ENCODE results near the gene ARMH3. TPM values are rescaled to one million over a fixed set of nuclear protein-coding genes. Genes with fewer than 3 reads are reported as not detected.
"Not testable (repeated sequence)": the region's sequence is repeated elsewhere in the genome, so short reads cannot be mapped to it uniquely, and the experiment has no call there.

ARMH3 gene
- polyA plus RNA-seq, 4 donors: 14.1 to 21.7 (median 18.1) TPM

GRCh38 chr10:101987136-101987535 lies 68.8 kb downstream of the ARMH3 start:
- H3K27me3 ChIP-seq (ENCODE audit: control insufficient read depth in 3 of 3, insufficient read depth in 3 of 3, low read length in 3 of 3): no peaks in the 10 kb centered on the region
- peaks cover 6 to 39% (median 35%) of the 10 kb centered on the region in 3 donors for H3K36me3 ChIP-seq (ENCODE audit: control insufficient read depth in 3 of 3, insufficient read depth in 2 of 3, low read depth in 1 of 3, low read length in 3 of 3)
- DNase-seq: no peak
- H3K9me3 ChIP-seq (ENCODE audit: control insufficient read depth in 2 of 2, insufficient read depth in 1 of 2, low read depth in 1 of 2, low read length in 1 of 2): no peaks in the 10 kb centered on the region
- WGBS, 3 donors: 58 to 63% (median 63%) methylated on average over 3 of the region's 3 CpGs
- FAIRE-seq: no peak
- H3K27ac ChIP-seq (ENCODE audit: low read depth in 1 of 3, low read length in 2 of 3): peak overlapping the region in 1 of 3 donors; percentile 8
- H3K4me3 ChIP-seq (ENCODE audit: low read depth in 1 of 3, low read length in 3 of 3): no peak overlapping the region
- H3K4me1 ChIP-seq (ENCODE audit: control insufficient read depth in 3 of 3, insufficient read depth in 2 of 3, low read depth in 1 of 3, low read length in 2 of 3): peaks cover 0 to 2% (median 0%) of the 10 kb centered on the region in 3 donors

GRCh38 chr10:101986624-101986971 lies 69.4 kb downstream of the ARMH3 start:
- WGBS, 3 donors: 20 to 41% (median 36%) methylated on average over 3 of the region's 3 CpGs
- no peaks in the 10 kb centered on the region for H3K9me3 ChIP-seq (ENCODE audit: control insufficient read depth in 2 of 2, insufficient read depth in 1 of 2, low read depth in 1 of 2, low read length in 1 of 2)
- no peak for FAIRE-seq
- H3K36me3 ChIP-seq (ENCODE audit: control insufficient read depth in 3 of 3, insufficient read depth in 2 of 3, low read depth in 1 of 3, low read length in 3 of 3): peaks cover 6 to 42% (median 31%) of the 10 kb centered on the region in 3 donors
- H3K27me3 ChIP-seq (ENCODE audit: control insufficient read depth in 3 of 3, insufficient read depth in 3 of 3, low read length in 3 of 3): no peaks in the 10 kb centered on the region
- peak overlapping the region in 1 of 3 donors; percentile 45 for H3K27ac ChIP-seq (ENCODE audit: low read depth in 1 of 3, low read length in 2 of 3)
- DNase-seq: peak in 1 of 2 donors; percentile 21
- no peak overlapping the region for H3K4me3 ChIP-seq (ENCODE audit: low read depth in 1 of 3, low read length in 3 of 3)
- peaks cover 0 to 2% (median 0%) of the 10 kb centered on the region in 3 donors for H3K4me1 ChIP-seq (ENCODE audit: control insufficient read depth in 3 of 3, insufficient read depth in 2 of 3, low read depth in 1 of 3, low read length in 2 of 3)

GRCh38 chr10:101980677-101981076 lies 75.3 kb downstream of the ARMH3 start:
- H3K36me3 ChIP-seq (ENCODE audit: control insufficient read depth in 3 of 3, insufficient read depth in 2 of 3, low read depth in 1 of 3, low read length in 3 of 3): peaks cover 2 to 24% (median 7%) of the 10 kb centered on the region in 3 donors
- WGBS, 3 donors: 97 to 100% (median 98%) methylated on average over 2 of the region's 2 CpGs
- FAIRE-seq; H3K9me3 ChIP-seq (ENCODE audit: control insufficient read depth in 2 of 2, insufficient read depth in 1 of 2, low read depth in 1 of 2, low read length in 1 of 2); H3K27me3 ChIP-seq (ENCODE audit: control insufficient read depth in 3 of 3, insufficient read depth in 3 of 3, low read length in 3 of 3); DNase-seq; H3K4me3 ChIP-seq (ENCODE audit: low read depth in 1 of 3, low read length in 3 of 3); H3K27ac ChIP-seq (ENCODE audit: low read depth in 1 of 3, low read length in 2 of 3); H3K4me1 ChIP-seq (ENCODE audit: control insufficient read depth in 3 of 3, insufficient read depth in 2 of 3, low read depth in 1 of 3, low read length in 2 of 3): not testable (repeated sequence)

- FAIRE-seq: no peak
- H3K4me3 ChIP-seq (ENCODE audit: low read depth in 1 of 3, low read length in 3 of 3): no peak overlapping the region
These were observed 81.6 kb downstream of the ARMH3 start for GRCh38 chr10:101974091-101974971.

GRCh38 chr10:101972761-101973160 lies 83.2 kb downstream of the ARMH3 start:
- FAIRE-seq (no peak), DNase-seq (no peak)
- peaks cover 3 to 30% (median 6%) of the 10 kb centered on the region in 3 donors for H3K36me3 ChIP-seq (ENCODE audit: control insufficient read depth in 3 of 3, insufficient read depth in 2 of 3, low read depth in 1 of 3, low read length in 3 of 3)
- no peak overlapping the region for H3K27ac ChIP-seq (ENCODE audit: low read depth in 1 of 3, low read length in 2 of 3)
- H3K9me3 ChIP-seq (ENCODE audit: control insufficient read depth in 2 of 2, insufficient read depth in 1 of 2, low read depth in 1 of 2, low read length in 1 of 2): no peaks in the 10 kb centered on the region
- H3K4me3 ChIP-seq (ENCODE audit: low read depth in 1 of 3, low read length in 3 of 3): no peak overlapping the region
- WGBS, 3 donors: 85 to 87% (median 85%) methylated on average over 9 of the region's 9 CpGs
- H3K4me1 ChIP-seq (ENCODE audit: control insufficient read depth in 3 of 3, insufficient read depth in 2 of 3, low read depth in 1 of 3, low read length in 2 of 3): peaks cover 0 to 6% (median 0%) of the 10 kb centered on the region in 3 donors
- no peaks in the 10 kb centered on the region for H3K27me3 ChIP-seq (ENCODE audit: control insufficient read depth in 3 of 3, insufficient read depth in 3 of 3, low read length in 3 of 3)

More at GRCh38 chr10:101974091-101974971, 81.6 kb downstream of the ARMH3 start:
- H3K27ac ChIP-seq (ENCODE audit: low read depth in 1 of 3, low read length in 2 of 3): peak overlapping the region in 1 of 3 donors; percentile 58
- no peaks in the 10 kb centered on the region for H3K27me3 ChIP-seq (ENCODE audit: control insufficient read depth in 3 of 3, insufficient read depth in 3 of 3, low read length in 3 of 3)
- no peaks in the 10 kb centered on the region for H3K9me3 ChIP-seq (ENCODE audit: control insufficient read depth in 2 of 2, insufficient read depth in 1 of 2, low read depth in 1 of 2, low read length in 1 of 2)
- peaks cover 0 to 4% (median 0%) of the 10 kb centered on the region in 3 donors for H3K4me1 ChIP-seq (ENCODE audit: control insufficient read depth in 3 of 3, insufficient read depth in 2 of 3, low read depth in 1 of 3, low read length in 2 of 3)
- WGBS, 3 donors: 75 to 90% (median 82%) methylated on average over 6 of the region's 6 CpGs
- no peak for DNase-seq
- H3K36me3 ChIP-seq (ENCODE audit: control insufficient read depth in 3 of 3, insufficient read depth in 2 of 3, low read depth in 1 of 3, low read length in 3 of 3): peaks cover 3 to 32% (median 6%) of the 10 kb centered on the region in 3 donors

- Histone ChIP-seq H3K27ac (ENCODE audit: low read depth in 1 of 3, low read length in 2 of 3) (no peak overlapping the region), H3K4me1 (ENCODE audit: control insufficient read depth in 3 of 3, insufficient read depth in 2 of 3, low read depth in 1 of 3, low read length in 2 of 3) (peaks cover 0 to 5% (median 0%) of the 10 kb centered on the region in 3 donors), H3K27me3 (ENCODE audit: control insufficient read depth in 3 of 3, insufficient read depth in 3 of 3, low read length in 3 of 3) (no peaks in the 10 kb centered on the region), H3K36me3 (ENCODE audit: control insufficient read depth in 3 of 3, insufficient read depth in 2 of 3, low read depth in 1 of 3, low read length in 3 of 3) (peaks cover 2 to 29% (median 9%) of the 10 kb centered on the region in 3 donors), H3K4me3 (ENCODE audit: low read depth in 1 of 3, low read length in 3 of 3) (no peak overlapping the region), H3K9me3 (ENCODE audit: control insufficient read depth in 2 of 2, insufficient read depth in 1 of 2, low read depth in 1 of 2, low read length in 1 of 2) (no peaks in the 10 kb centered on the region)
- FAIRE-seq (no peak), DNase-seq (no peak)
- WGBS, 3 donors: 55 to 72% (median 63%) methylated on average over 4 of the region's 4 CpGs
These were observed 86.5 kb downstream of the ARMH3 start for GRCh38 chr10:101969412-101969922.

GRCh38 chr10:101968940-101969321 lies 87.0 kb downstream of the ARMH3 start:
- Histone ChIP-seq H3K27ac (ENCODE audit: low read depth in 1 of 3, low read length in 2 of 3) (no peak overlapping the region), H3K4me1 (ENCODE audit: control insufficient read depth in 3 of 3, insufficient read depth in 2 of 3, low read depth in 1 of 3, low read length in 2 of 3) (peaks cover 0 to 2% (median 0%) of the 10 kb centered on the region in 3 donors), H3K9me3 (ENCODE audit: control insufficient read depth in 2 of 2, insufficient read depth in 1 of 2, low read depth in 1 of 2, low read length in 1 of 2) (no peaks in the 10 kb centered on the region), H3K4me3 (ENCODE audit: low read depth in 1 of 3, low read length in 3 of 3) (no peak overlapping the region), H3K27me3 (ENCODE audit: control insufficient read depth in 3 of 3, insufficient read depth in 3 of 3, low read length in 3 of 3) (no peaks in the 10 kb centered on the region), H3K36me3 (ENCODE audit: control insufficient read depth in 3 of 3, insufficient read depth in 2 of 3, low read depth in 1 of 3, low read length in 3 of 3) (peaks cover 2 to 26% (median 9%) of the 10 kb centered on the region in 3 donors)
- WGBS, 3 donors: 83 to 97% (median 88%) methylated on average over 1 of the region's 1 CpG
- FAIRE-seq: no peak
- DNase-seq: no peak

- DNase-seq (no peak), FAIRE-seq (no peak)
- Histone ChIP-seq H3K27ac (ENCODE audit: low read depth in 1 of 3, low read length in 2 of 3) (no peak overlapping the region), H3K36me3 (ENCODE audit: control insufficient read depth in 3 of 3, insufficient read depth in 2 of 3, low read depth in 1 of 3, low read length in 3 of 3) (peaks cover 2 to 26% (median 9%) of the 10 kb centered on the region in 3 donors), H3K27me3 (ENCODE audit: control insufficient read depth in 3 of 3, insufficient read depth in 3 of 3, low read length in 3 of 3) (no peaks in the 10 kb centered on the region), H3K4me1 (ENCODE audit: control insufficient read depth in 3 of 3, insufficient read depth in 2 of 3, low read depth in 1 of 3, low read length in 2 of 3) (peaks cover 0 to 2% (median 0%) of the 10 kb centered on the region in 3 donors), H3K9me3 (ENCODE audit: control insufficient read depth in 2 of 2, insufficient read depth in 1 of 2, low read depth in 1 of 2, low read length in 1 of 2) (no peaks in the 10 kb centered on the region), H3K4me3 (ENCODE audit: low read depth in 1 of 3, low read length in 3 of 3) (no peak overlapping the region)
- WGBS, 3 donors: 81 to 89% (median 83%) methylated on average over 2 of the region's 2 CpGs
These were observed 87.6 kb downstream of the ARMH3 start for GRCh38 chr10:101968286-101968939.
